Heart left ventricle (tissue), 16 donors: ENCODE results near the gene CKLF. TPM values are rescaled to one million over a fixed set of nuclear protein-coding genes. Genes with fewer than 3 reads are reported as not detected.

Experiments used
- ATAC-seq, 4 donors: fragments of 200-7000 bp; cut with Tn5 transposase; one replicate each; pipeline ENCODE4 v1.9.1; 2020 to 2022; ENCODE audit warnings: moderate library complexity in 4 of 4, mild to moderate bottlenecking in 3 of 4, moderate number of reproducible peaks in 1 of 4
- DNase-seq, 5 donors: peaks; one replicate each; pipeline ENCODE4 v3.0.0-alpha.2; 2020
- H3K27ac ChIP-seq, 12 donors: fragments of 200-600 bp; sonication (generic) in 4 of 12; one replicate each; pipeline versions ENCODE4 v1.5.0 to v1.8.0; 2016 to 2022; ENCODE audit warnings: mild to moderate bottlenecking in 2 of 12
- H3K27me3 ChIP-seq, 9 donors: fragments of 200-600 bp; sonication (generic) in 2 of 9; one replicate each; pipeline versions ENCODE4 v1.5.1 to v1.8.0; 2016 to 2022; ENCODE audit warnings: mild to moderate bottlenecking in 3 of 9
- H3K36me3 ChIP-seq, 9 donors: fragments of 200-600 bp; sonication (generic) in 2 of 9; one replicate each; pipeline versions ENCODE4 v1.5.0 to v1.8.0; 2018 to 2022; ENCODE audit warnings: mild to moderate bottlenecking in 2 of 9
- H3K4me1 ChIP-seq, 12 donors: fragments of 200-600 bp; sonication (generic) in 4 of 12; one replicate each; pipeline versions ENCODE4 v1.5.0 to v1.8.0; 2016 to 2022; ENCODE audit warnings: mild to moderate bottlenecking in 3 of 12
- H3K4me3 ChIP-seq, 12 donors: fragments of 200-600 bp; sonication (generic) in 4 of 12; one replicate each; pipeline versions ENCODE4 v1.5.0 to v1.8.0; 2017 to 2022; ENCODE audit warnings: mild to moderate bottlenecking in 9 of 12, moderate library complexity in 4 of 12
- H3K9me3 ChIP-seq, 12 donors: fragments of 200-600 bp; sonication (generic) in 4 of 12; one replicate each; pipeline versions ENCODE4 v1.5.0 to v1.8.0; 2016 to 2022; ENCODE audit warnings: mild to moderate bottlenecking in 1 of 12
- CTCF ChIP-seq, 12 donors: fragments of 200-600 bp; sonication (generic) in 4 of 12; IDR thresholded peaks; one replicate each; pipeline versions ENCODE4 v1.5.0 to v1.8.0; 2018 to 2022; ENCODE audit warnings: antibody characterized with exemption in 12 of 12, mild to moderate bottlenecking in 5 of 12
- POLR2A ChIP-seq, 2 donors: fragments of 450-650 bp; IDR thresholded peaks; one replicate each; pipeline ENCODE4 v1.6.1; 2017; ENCODE audit warnings: antibody characterized with exemption in 2 of 2, mild to moderate bottlenecking in 2 of 2, moderate library complexity in 2 of 2
- WGBS, 4 donors: extraction: QIAGEN DNeasy Blood & Tissue Kit in 2 of 4; methylation state at CpG; one replicate each; pipeline versions ENCODE4 v1.1.5 to v1.1.7; 2013 to 2018; 5-methylcytosine and 5-hydroxymethylcytosine counted together
- intact Hi-C, 10 donors: fragments of 100-400 bp; cut with DNase I; formaldehyde crosslinking; loops; one replicate each; pipeline versions ENCODE4 v1.11.1 to v1.14.2; 2022
- polyA plus RNA-seq, 2 donors: library from polyadenylated mRNA; stranded (reverse); fragments of 200-250 nt; gene quantifications; one replicate each; pipeline ENCODE4 v1.2.3, GENCODE V29; 2013
- total RNA-seq, 9 donors: library from RNA; depleted of rRNA in 2 of 9; stranded (reverse); fragments of >200 nt in 2 of 9; fragmentation: NEBNext Ultra II Directional in 3 of 9; extraction: Animal tissue kit (Norgen Biotek cat#: 25700) in 3 of 9; gene quantifications; one replicate each; pipeline versions ENCODE4 v1.1.0 to v1.2.4, GENCODE V29; 2016 to 2023
- donor health status: ischemic (EF 13 %, LVEDD 7.1; RV severe dilation, severe dysfunction).
- donor health status: healthy with polysubstance abuse.
- donor health status: DM: no; HTN: yes; CAD: no.
- donor health status: DM: no; HTN: no; CAD: no.
- donor health status: ischemic (EF 25% LVEDD 6.9; RV normal size, moderate dysfunction).
- donor health status: ischemic (EF 25% LVEDD 5.7; RV mildly dilated, moderate dysfunction).
- donor health status: healthy.
- donor health status: DM: yes; HTN: yes; CAD: no.
- donor health status: ischemic (EF 35%, LVEDD 5.7; RV mildly dilated, moderate dysfunction).
- donor health status: nonischemic (EF 11% LVEDD 7.7; RV severe dilation, severe dysfunction).
- donor health status: DM: yes; HTN: yes; CAD: no.
- donor health status: PGD.
- donor health status: ischemic (EF 29% LVEDD 5.4; RV normal size, mild dysfunction).
- donor health status: nonischemic (EF 23%, LVEDD 6.1; RV moderate dilation, normal function).

The CKLF gene
- total and polyA plus RNA-seq, 11 donors, result 4.1 to 28.9 (median 6.4) TPM

GRCh38 chr16:66601471-66601870 lies 49.1 kb downstream of the CKLF start:
- Histone ChIP-seq H3K4me3 (no peak overlapping the region), H3K4me1 (peaks cover 0 to 28% (median 11%) of the 10 kb centered on the region in 12 donors), H3K9me3 (no peaks in the 10 kb centered on the region), H3K27ac (no peak overlapping the region), H3K27me3 (no peaks in the 10 kb centered on the region), H3K36me3 (no peaks in the 10 kb centered on the region)
- TF ChIP-seq POLR2A (IDR thresholded peaks at IDR 0.05) (no peak), CTCF (IDR thresholded peaks at IDR 0.05) (no peak)
- ATAC-seq, result no peak
- intact Hi-C loops, result loop anchor here in 8 of 10 donors (5.0 to 10.0 kb wide), 6 partner anchors 39 to 263 kb away; partner anchors contain the start of genes CKLF (in 2 of the 8) and TK2 (in 2 of the 8)
- WGBS, 4 donors, result 94 to 100% (median 96%) methylated on average over 4 to 5 of the region's 5 CpGs
- DNase-seq, result no peak

GRCh38 chr16:66603537-66604375 lies 51.4 kb downstream of the CKLF start:
- no peaks in the 10 kb centered on the region for H3K27me3 ChIP-seq
- DNase-seq (peak in 4 of 5 donors; percentile 55 to 77 (median 64)), ATAC-seq (peak; percentile 38 to 43 (median 39))
- H3K4me3 ChIP-seq, result peak overlapping the region; percentile 59 to 97 (median 84)
- no peak for TF ChIP-seq POLR2A (IDR thresholded peaks at IDR 0.05)
- no peak for TF ChIP-seq CTCF (IDR thresholded peaks at IDR 0.05)
- intact Hi-C loops, result loop anchor here in 8 of 10 donors (2.0 to 10.0 kb wide), 8 partner anchors 41 to 261 kb away; partner anchors contain the start of genes CKLF (in 4 of the 8) and TK2 (in 2 of the 8)
- H3K27ac ChIP-seq, result peak overlapping the region; percentile 88 to 98 (median 94)
- no peaks in the 10 kb centered on the region for H3K9me3 ChIP-seq
- WGBS, 4 donors, result 10 to 12% (median 11%) methylated on average over 32 of the region's 32 CpGs
- H3K4me1 ChIP-seq, result peaks cover 0 to 40% (median 19%) of the 10 kb centered on the region in 12 donors
- H3K36me3 ChIP-seq, result peaks cover 0 to 3% (median 0%) of the 10 kb centered on the region in 9 donors

GRCh38 chr16:66604376-66605176 lies 52.2 kb downstream of the CKLF start, which contains the start of gene CMTM3:
CMTM3 (plus strand) TSS chr16:66604704; CDS start chr16:66604806, 102 bp downstream.
- peak; percentile 52 to 88 (median 77) for TF ChIP-seq CTCF (IDR thresholded peaks at IDR 0.05)
- peak in 1 of 2 donors; percentile 8 for TF ChIP-seq POLR2A (IDR thresholded peaks at IDR 0.05)
- Histone ChIP-seq H3K4me1 (peaks cover 0 to 43% (median 22%) of the 10 kb centered on the region in 12 donors), H3K4me3 (peak within 1 kb of the TSS; percentile 59 to 97 (median 84)), H3K36me3 (peaks cover 0 to 11% (median 5%) of the 10 kb centered on the region in 9 donors), H3K27me3 (no peaks in the 10 kb centered on the region), H3K9me3 (no peaks in the 10 kb centered on the region), H3K27ac (peak within 1 kb of the TSS; percentile 88 to 98 (median 94))
- intact Hi-C loops, result loop anchor here in 9 of 10 donors (2.0 to 10.0 kb wide), 13 partner anchors 42 to 268 kb away; partner anchors contain the start of genes CKLF (in 6 of the 9) and TK2 (in 4 of the 9)
- DNase-seq (peak; percentile 62 to 89 (median 73)), ATAC-seq (peak; percentile 5 to 72 (median 40))
- WGBS, 4 donors, result 1 to 3% (median 1%) methylated on average over 15 to 95 of the region's 96 CpGs
